Type B pancreatic cell (in vitro differentiated cells): Measurements from ENCODE around the gene GMEB2. TPM values are rescaled to one million over a fixed set of nuclear protein-coding genes. Genes with fewer than 3 reads are reported as not detected.

Experiments
- DNase-seq: peaks from one replicate; pipeline ENCODE4 v3.0.0; 2021; ENCODE audit warnings: mixed read lengths; ENCODE audit not compliant: unreplicated experiment; ENCODE audit errors: extremely low spot score
- H3K27ac Mint-ChIP-seq: 2 replicates; pipeline ENCODE4 v1.8.0; 2021; ENCODE audit warnings: mild to moderate bottlenecking, mixed read lengths
- H3K27me3 Mint-ChIP-seq: 2 replicates; pipeline ENCODE4 v1.8.0; 2021; ENCODE audit warnings: mixed read lengths
- H3K36me3 Mint-ChIP-seq: 2 replicates; pipeline ENCODE4 v1.8.0; 2021; ENCODE audit warnings: mixed read lengths
- H3K4me1 Mint-ChIP-seq: one replicate; pipeline ENCODE4 v1.8.0; 2021; ENCODE audit warnings: mixed read lengths; ENCODE audit not compliant: unreplicated experiment
- H3K4me3 Mint-ChIP-seq: 2 replicates; pipeline ENCODE4 v1.8.0; 2021; ENCODE audit warnings: mild to moderate bottlenecking, mixed read lengths
- H3K9me3 Mint-ChIP-seq: 2 replicates; pipeline ENCODE4 v1.8.0; 2021; ENCODE audit warnings: mixed read lengths
- total RNA-seq: library from RNA; stranded (reverse); gene quantifications from 2 replicates; pipeline ENCODE4 v1.2.1, GENCODE V29; 2021; ENCODE audit warnings: low replicate concordance
- TF ChIP-seq, protein P1 (sequence below): fragments of 200-600 bp; sonication (generic); conservative IDR thresholded peaks from 2 replicates; pipeline ENCODE4 v1.5.0; 2021; ENCODE audit warnings: antibody characterized with exemption, mild to moderate bottlenecking

The GMEB2 gene
- total RNA-seq, 1 donor from 2014 or later = 13.9 TPM

DNA sequence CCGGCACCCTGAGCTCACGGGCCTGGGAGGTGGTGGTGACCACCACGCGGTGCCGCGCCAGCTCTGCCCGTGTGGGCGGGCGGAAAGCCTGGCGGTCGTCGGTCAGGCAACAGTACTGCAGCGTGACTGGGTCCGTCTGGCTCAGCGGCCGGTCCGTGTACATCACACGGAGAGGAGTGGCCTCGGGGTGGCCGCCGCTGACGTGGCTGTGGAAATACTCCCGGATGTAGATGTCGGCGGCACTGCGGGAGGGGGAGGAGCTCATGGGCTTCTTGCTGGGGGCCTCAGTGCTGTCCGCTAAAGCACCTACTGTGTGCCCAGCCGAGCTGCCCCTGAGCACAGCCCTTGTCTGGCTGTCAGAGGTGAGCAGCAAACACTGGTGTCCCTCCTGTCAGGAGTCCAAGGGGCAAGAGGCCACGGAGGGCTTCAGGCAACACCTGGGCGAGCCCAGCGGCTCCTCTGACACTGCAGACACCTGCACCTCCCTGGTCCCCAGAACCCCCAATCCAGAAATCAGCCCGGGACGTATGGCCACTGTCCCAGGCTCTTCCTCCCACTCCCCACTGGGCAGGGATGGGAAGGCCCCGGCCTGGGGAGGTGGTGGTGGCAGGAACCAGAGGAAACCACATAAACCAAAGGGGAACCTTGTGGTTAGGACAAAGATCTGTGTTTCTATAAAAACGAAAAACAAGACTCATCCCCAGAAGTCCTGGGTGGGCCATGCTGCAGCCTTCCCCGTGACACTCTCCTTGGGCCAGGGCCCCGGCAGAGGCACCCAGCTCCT lies 59.3 kb downstream of the GMEB2 start:
- Mint-ChIP-seq H3K36me3 (no peaks in the 10 kb centered on the region), H3K4me1 (no peaks in the 10 kb centered on the region), H3K4me3 (no peak overlapping the region), H3K27ac (no peak overlapping the region), H3K9me3 (no peaks in the 10 kb centered on the region), H3K27me3 (no peaks in the 10 kb centered on the region)
- TF ChIP-seq, protein P1, sequence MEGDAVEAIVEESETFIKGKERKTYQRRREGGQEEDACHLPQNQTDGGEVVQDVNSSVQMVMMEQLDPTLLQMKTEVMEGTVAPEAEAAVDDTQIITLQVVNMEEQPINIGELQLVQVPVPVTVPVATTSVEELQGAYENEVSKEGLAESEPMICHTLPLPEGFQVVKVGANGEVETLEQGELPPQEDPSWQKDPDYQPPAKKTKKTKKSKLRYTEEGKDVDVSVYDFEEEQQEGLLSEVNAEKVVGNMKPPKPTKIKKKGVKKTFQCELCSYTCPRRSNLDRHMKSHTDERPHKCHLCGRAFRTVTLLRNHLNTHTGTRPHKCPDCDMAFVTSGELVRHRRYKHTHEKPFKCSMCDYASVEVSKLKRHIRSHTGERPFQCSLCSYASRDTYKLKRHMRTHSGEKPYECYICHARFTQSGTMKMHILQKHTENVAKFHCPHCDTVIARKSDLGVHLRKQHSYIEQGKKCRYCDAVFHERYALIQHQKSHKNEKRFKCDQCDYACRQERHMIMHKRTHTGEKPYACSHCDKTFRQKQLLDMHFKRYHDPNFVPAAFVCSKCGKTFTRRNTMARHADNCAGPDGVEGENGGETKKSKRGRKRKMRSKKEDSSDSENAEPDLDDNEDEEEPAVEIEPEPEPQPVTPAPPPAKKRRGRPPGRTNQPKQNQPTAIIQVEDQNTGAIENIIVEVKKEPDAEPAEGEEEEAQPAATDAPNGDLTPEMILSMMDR = no peak
- no peak for DNase-seq

DNA sequence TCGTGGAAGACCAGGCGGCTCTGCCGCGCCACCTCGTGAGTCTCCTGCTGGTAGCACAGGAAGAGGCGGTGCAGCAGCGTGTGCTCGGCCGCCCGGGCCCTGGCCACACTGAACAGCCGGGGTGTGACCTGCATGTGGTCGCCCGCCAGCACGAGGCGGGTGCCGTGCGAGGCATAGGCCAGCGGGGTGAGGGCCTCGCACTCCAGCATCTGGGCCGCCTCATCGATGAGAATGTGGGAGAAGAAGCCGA lies 59.8 kb downstream of the GMEB2 start:
- Mint-ChIP-seq H3K4me1 (no peaks in the 10 kb centered on the region), H3K27ac (no peak overlapping the region), H3K9me3 (no peaks in the 10 kb centered on the region), H3K36me3 (no peaks in the 10 kb centered on the region), H3K4me3 (no peak overlapping the region), H3K27me3 (no peaks in the 10 kb centered on the region)
- TF ChIP-seq, protein P1 = no peak
- no peak for DNase-seq

DNA sequence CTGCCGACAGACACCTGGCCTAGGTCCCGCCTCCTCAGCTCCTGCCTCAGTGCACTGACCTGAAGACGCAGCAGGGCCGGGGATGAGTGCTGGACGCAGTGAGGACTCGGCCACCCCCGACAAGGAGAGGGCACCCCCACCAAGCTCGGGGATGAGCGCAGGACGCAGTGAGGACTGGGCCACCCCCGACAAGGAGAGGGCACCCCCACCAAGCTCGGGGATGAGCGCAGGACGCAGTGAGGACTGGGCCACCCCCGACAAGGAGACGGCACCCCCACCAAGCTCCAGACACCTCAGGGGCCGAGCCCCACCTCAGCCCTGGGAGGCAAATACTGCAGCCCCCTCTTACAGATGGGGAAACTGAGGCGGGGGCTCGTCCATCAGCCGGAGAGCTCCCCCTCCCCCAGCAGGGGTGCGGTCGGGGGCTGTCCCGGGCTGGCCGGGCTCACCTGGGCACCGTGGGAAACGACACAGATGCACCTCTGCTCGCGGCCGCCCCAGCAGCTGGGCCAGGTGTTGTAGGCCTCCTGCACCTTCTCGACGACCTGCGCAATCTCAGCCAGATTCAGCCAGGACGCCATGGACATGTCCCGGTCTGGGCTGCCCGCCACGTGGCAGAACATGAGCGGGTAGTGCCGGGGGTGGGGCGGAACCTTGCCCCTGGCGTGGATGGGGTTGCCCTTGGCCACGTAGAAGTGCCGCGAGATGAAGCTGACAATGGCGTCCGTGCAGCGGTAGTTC lies 60.3 kb downstream of the GMEB2 start:
- Mint-ChIP-seq H3K4me3 (no peak overlapping the region), H3K27me3 (no peaks in the 10 kb centered on the region), H3K9me3 (no peaks in the 10 kb centered on the region), H3K36me3 (no peaks in the 10 kb centered on the region), H3K4me1 (no peaks in the 10 kb centered on the region), H3K27ac (no peak overlapping the region)
- TF ChIP-seq, protein P1 = no peak
- no peak for DNase-seq

DNA sequence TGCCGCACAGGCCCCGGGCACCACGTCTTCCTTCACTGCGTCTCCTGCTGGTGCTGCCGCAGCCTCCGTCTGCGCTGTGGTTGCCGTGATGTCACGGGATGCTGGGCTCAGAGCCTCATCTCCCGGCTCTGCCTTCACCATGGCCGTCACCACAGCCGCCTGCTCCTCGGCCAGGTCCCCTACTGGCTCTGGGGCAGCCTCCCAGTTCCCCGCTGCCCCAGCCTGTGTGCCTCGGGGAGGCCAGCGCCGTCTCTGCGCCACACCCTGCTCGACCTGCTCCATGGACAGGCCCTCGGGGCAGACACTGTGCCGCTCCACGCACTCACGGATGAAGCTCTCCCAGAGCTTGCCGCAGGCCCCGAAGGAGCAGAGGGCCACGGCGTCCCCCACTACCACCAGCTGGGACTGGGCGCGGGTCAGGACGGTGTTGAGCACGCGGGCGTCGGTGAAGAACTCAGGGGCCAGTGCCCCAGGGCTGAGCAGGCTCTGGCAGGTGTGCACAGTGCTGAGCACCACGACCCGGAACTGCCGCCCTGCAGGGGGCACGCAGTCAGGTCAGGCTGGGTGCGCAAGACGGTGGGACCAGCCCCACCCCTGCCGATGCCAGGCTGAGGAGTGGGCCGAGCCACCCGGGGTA lies 61.1 kb downstream of the GMEB2 start:
- no peaks in the 10 kb centered on the region for H3K4me1 Mint-ChIP-seq
- no peaks in the 10 kb centered on the region for H3K9me3 Mint-ChIP-seq
- no peaks in the 10 kb centered on the region for H3K27me3 Mint-ChIP-seq
- H3K36me3 Mint-ChIP-seq = no peaks in the 10 kb centered on the region
- no peak overlapping the region for H3K4me3 Mint-ChIP-seq
- DNase-seq = no peak
- H3K27ac Mint-ChIP-seq = no peak overlapping the region
- TF ChIP-seq, protein P1 = no peak

DNA sequence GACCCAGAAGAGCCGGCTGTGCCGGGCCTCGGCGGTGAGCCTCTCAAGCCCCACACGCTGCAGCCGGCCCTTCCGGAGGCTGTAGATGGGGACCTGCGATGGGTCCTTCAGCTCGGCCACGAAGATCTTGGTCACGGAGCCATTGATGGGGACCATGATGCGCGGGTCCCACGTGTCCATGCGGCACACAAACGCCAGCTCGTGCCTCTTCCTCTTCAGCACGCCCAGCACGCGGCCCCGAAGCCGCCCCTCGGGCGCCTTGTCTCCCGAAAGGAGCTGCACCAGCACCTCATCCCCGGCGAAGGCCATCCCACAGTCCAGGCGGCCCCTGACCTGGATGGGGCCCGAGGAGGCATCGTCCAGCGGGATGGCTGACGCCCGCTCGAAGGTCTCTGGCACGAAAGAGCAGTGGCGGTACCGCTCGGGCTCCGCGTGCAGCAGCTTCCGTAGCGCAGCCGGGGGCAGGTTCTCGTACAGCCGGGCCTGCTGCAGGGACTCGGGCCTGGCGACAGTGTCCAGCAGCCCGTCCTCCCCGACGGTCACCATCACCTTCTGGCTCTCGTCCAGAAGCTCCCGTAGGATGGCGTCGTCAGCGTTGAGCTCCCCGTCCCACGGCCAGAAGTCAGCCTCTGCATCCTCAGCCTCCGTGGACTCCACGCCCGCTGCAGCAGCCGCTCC lies 61.7 kb downstream of the GMEB2 start:
- no peaks in the 10 kb centered on the region for H3K27me3 Mint-ChIP-seq
- H3K27ac Mint-ChIP-seq = no peak overlapping the region
- DNase-seq = no peak
- TF ChIP-seq, protein P1 = no peak
- H3K9me3 Mint-ChIP-seq = no peaks in the 10 kb centered on the region
- peaks cover 3% of the 10 kb centered on the region for H3K36me3 Mint-ChIP-seq
- no peaks in the 10 kb centered on the region for H3K4me1 Mint-ChIP-seq
- H3K4me3 Mint-ChIP-seq = no peak overlapping the region
